Smooth muscle cell (in vitro differentiated cells): ENCODE results near the gene MRPL3. TPM values are rescaled to one million over a fixed set of nuclear protein-coding genes. Genes with fewer than 3 reads are reported as not detected.

Source experiments
- DNase-seq: peaks from one replicate; lab custom pipeline; 2025; ENCODE audit not compliant: unreplicated experiment; lab: John Stamatoyannopoulos, UW
- H2AFZ ChIP-seq: fragments of 200-600 bp; sonication (generic); 2 replicates; pipeline ENCODE4 v1.6.0; 2016; ENCODE audit warnings: antibody characterized with exemption, low read depth, mild to moderate bottlenecking
- H3F3A ChIP-seq: fragments of 200-600 bp; sonication (generic); 2 replicates; pipeline ENCODE4 v1.6.0; 2017; ENCODE audit warnings: antibody characterized with exemption, low read depth
- H3K27ac ChIP-seq: fragments of 200-600 bp; sonication (generic); 2 replicates; pipeline ENCODE4 v1.5.1; 2016; ENCODE audit warnings: low read depth, mild to moderate bottlenecking
- H3K27me3 ChIP-seq: fragments of 200-600 bp; sonication (generic); 2 replicates; pipeline ENCODE4 v1.6.1; 2016; ENCODE audit warnings: low read depth, mild to moderate bottlenecking
- H3K36me3 ChIP-seq: fragments of 200-600 bp; sonication (generic); 2 replicates; pipeline ENCODE4 v1.5.1; 2016; ENCODE audit warnings: low read depth
- H3K4me1 ChIP-seq: fragments of 200-600 bp; sonication (generic); 2 replicates; pipeline ENCODE4 v1.5.1; 2016; ENCODE audit warnings: low read depth
- H3K4me2 ChIP-seq: fragments of 200-600 bp; sonication (generic); 2 replicates; pipeline ENCODE4 v1.6.0; 2016; ENCODE audit warnings: mild to moderate bottlenecking
- H3K4me3 ChIP-seq: fragments of 200-600 bp; sonication (generic); 2 replicates; pipeline ENCODE4 v1.5.1; 2016; ENCODE audit warnings: mild to moderate bottlenecking
- H3K79me2 ChIP-seq: fragments of 200-600 bp; sonication (generic); 2 replicates; pipeline ENCODE4 v1.6.0; 2016; ENCODE audit warnings: low read depth, mild to moderate bottlenecking
- H3K9ac ChIP-seq: fragments of 200-600 bp; sonication (generic); 2 replicates; pipeline ENCODE4 v1.6.0; 2016; ENCODE audit warnings: low read depth
- H3K9me3 ChIP-seq: fragments of 200-600 bp; sonication (generic); replicated peaks from 2 replicates; pipeline ENCODE4 v1.5.1; 2016; ENCODE audit warnings: low read depth
- H4K20me1 ChIP-seq: fragments of 200-600 bp; sonication (generic); 2 replicates; pipeline ENCODE4 v1.6.0; 2016; ENCODE audit warnings: low read depth
- CTCF ChIP-seq: fragments of 200-600 bp; sonication (generic); IDR thresholded peaks from 2 replicates; pipeline ENCODE4 v1.5.1; 2017; ENCODE audit warnings: borderline replicate concordance, mild to moderate bottlenecking, antibody characterized with exemption; ENCODE audit not compliant: insufficient read depth, poor library complexity, severe bottlenecking
- WGBS: methylation state at CpG from one replicate; pipeline ENCODE4 v1.1.7; 2016; ENCODE audit warnings: low lambda C conversion rate; 5-methylcytosine and 5-hydroxymethylcytosine counted together
- polyA plus RNA-seq: library from polyadenylated mRNA; unstranded; fragments of >200 nt; fragmentation: Nextera tagmentation; extraction: Ambion mirVana; gene quantifications from 2 replicates; pipeline ENCODE4 v1.2.1, GENCODE V29; 2016
- total RNA-seq: library from RNA; depleted of rRNA; stranded (reverse); fragments of >200 nt; gene quantifications from 2 replicates; pipeline ENCODE4 v1.2.3, GENCODE V29; 2014

MRPL3 gene
- total and polyA plus RNA-seq, 2 experiments from 2014 or later: 80.5 to 139 TPM

GRCh38 chr3:131532645-131533044 is 29.9 kb upstream of the MRPL3 start:
- no peak overlapping the region for H3K4me3 ChIP-seq
- H3K4me2 ChIP-seq: no peak overlapping the region
- no peaks in the 10 kb centered on the region for H3K4me1 ChIP-seq
- no peaks in the 10 kb centered on the region for H3K36me3 ChIP-seq
- H3K27me3 ChIP-seq: peaks cover 5% of the 10 kb centered on the region
- H4K20me1 ChIP-seq: no peaks in the 10 kb centered on the region
- H3K27ac ChIP-seq: no peak overlapping the region
- TF ChIP-seq CTCF: no peak
- no peaks in the 10 kb centered on the region for H3F3A ChIP-seq
- no peak overlapping the region for H3K9ac ChIP-seq
- no peaks in the 10 kb centered on the region for H3K9me3 ChIP-seq
- no peaks in the 10 kb centered on the region for H3K79me2 ChIP-seq
- H2AFZ ChIP-seq: no peak overlapping the region
- DNase-seq: no peak

- H2AFZ ChIP-seq: no peak overlapping the region
- DNase-seq: no peak
- no peaks in the 10 kb centered on the region for H3F3A ChIP-seq
- H3K27ac ChIP-seq: no peak overlapping the region
- no peak overlapping the region for H3K9ac ChIP-seq
- TF ChIP-seq CTCF: no peak
- H3K79me2 ChIP-seq: no peaks in the 10 kb centered on the region
- peaks cover 5% of the 10 kb centered on the region for H3K27me3 ChIP-seq
- 93% methylated on average over 1 of the region's 1 CpG for WGBS
- H3K4me3 ChIP-seq: no peak overlapping the region
- no peaks in the 10 kb centered on the region for H3K9me3 ChIP-seq
- no peaks in the 10 kb centered on the region for H4K20me1 ChIP-seq
- H3K36me3 ChIP-seq: no peaks in the 10 kb centered on the region
- no peaks in the 10 kb centered on the region for H3K4me1 ChIP-seq
- no peak overlapping the region for H3K4me2 ChIP-seq
Observed at GRCh38 chr3:131530843-131531242, 28.1 kb upstream of the MRPL3 start.

GRCh38 chr3:131530388-131530787 is 27.6 kb upstream of the MRPL3 start:
- no peaks in the 10 kb centered on the region for H4K20me1 ChIP-seq
- DNase-seq: no peak
- H3K9ac ChIP-seq: no peak overlapping the region
- WGBS: 91% methylated on average over 1 of the region's 1 CpG
- no peaks in the 10 kb centered on the region for H3K9me3 ChIP-seq
- H3K36me3 ChIP-seq: no peaks in the 10 kb centered on the region
- peaks cover 5% of the 10 kb centered on the region for H3K27me3 ChIP-seq
- no peak overlapping the region for H3K4me3 ChIP-seq
- no peak overlapping the region for H3K27ac ChIP-seq
- no peaks in the 10 kb centered on the region for H3K79me2 ChIP-seq
- no peaks in the 10 kb centered on the region for H3F3A ChIP-seq
- H2AFZ ChIP-seq: no peak overlapping the region
- H3K4me2 ChIP-seq: no peak overlapping the region
- no peak for TF ChIP-seq CTCF
- H3K4me1 ChIP-seq: no peaks in the 10 kb centered on the region

GRCh38 chr3:131526801-131527347 is 24.1 kb upstream of the MRPL3 start:
- Histone ChIP-seq H3K9me3 (no peaks in the 10 kb centered on the region), H3K79me2 (no peaks in the 10 kb centered on the region), H3K4me3 (no peak overlapping the region), H3K4me2 (peak overlapping the region; percentile 74), H4K20me1 (no peaks in the 10 kb centered on the region), H3K27me3 (peaks cover 17% of the 10 kb centered on the region), H3K9ac (no peak overlapping the region), H3F3A (no peaks in the 10 kb centered on the region), H3K36me3 (no peaks in the 10 kb centered on the region), H3K27ac (no peak overlapping the region), H3K4me1 (no peaks in the 10 kb centered on the region), H2AFZ (peak overlapping the region; percentile 33)
- peak; percentile 11 for TF ChIP-seq CTCF
- DNase-seq: no peak
- 62% methylated on average over 37 of the region's 37 CpGs for WGBS
